SU-DHL-6 (cell line): ENCODE results near the gene LAD1.

Experiments
- H2AFZ ChIP-seq: fragments of 200-600 bp; sonication (generic); 2 replicates; pipeline ENCODE4 v1.6.1; 2014; ENCODE audit warnings: low read depth, mild to moderate bottlenecking, moderate library complexity, mixed read lengths, antibody characterized with exemption, low read length; ENCODE audit not compliant: severe bottlenecking
- H3F3A ChIP-seq: fragments of 200-600 bp; shearing (Covaris generic); 2 replicates; pipeline ENCODE4 v1.6.0; 2016; ENCODE audit warnings: antibody characterized with exemption, mild to moderate bottlenecking; ENCODE audit not compliant: insufficient read depth
- H3K27ac ChIP-seq: fragments of 200-600 bp; sonication (generic); 2 replicates; pipeline ENCODE4 v1.5.1; 2016; ENCODE audit warnings: low read depth, mild to moderate bottlenecking, low read length, moderate library complexity, mixed read lengths
- H3K27me3 ChIP-seq: fragments of 200-600 bp; sonication (generic), shearing (Covaris generic); 2 replicates; pipeline ENCODE4 v1.6.0; 2014; ENCODE audit warnings: mild to moderate bottlenecking, low read length
- H3K36me3 ChIP-seq: fragments of 200-600 bp; sonication (generic); 2 replicates; pipeline ENCODE4 v1.6.1; 2014; ENCODE audit warnings: mild to moderate bottlenecking, low read length, mixed read lengths
- H3K4me2 ChIP-seq: fragments of 300-600, 200-600 bp; shearing (Covaris generic), sonication (generic); 2 replicates; pipeline ENCODE4 v1.6.0; 2014; ENCODE audit warnings: low read length, low read depth, mild to moderate bottlenecking; ENCODE audit not compliant: poor library complexity, severe bottlenecking
- H3K4me3 ChIP-seq: fragments of 200-600 bp; sonication (generic); 2 replicates; pipeline ENCODE4 v1.5.1; 2014; ENCODE audit warnings: antibody characterized with exemption, low read length, mild to moderate bottlenecking, mixed read lengths; ENCODE audit not compliant: insufficient read depth, poor library complexity, severe bottlenecking
- H3K79me2 ChIP-seq: fragments of 200-600 bp; sonication (generic); 2 replicates; pipeline ENCODE4 v1.6.1; 2014; ENCODE audit warnings: mild to moderate bottlenecking, low read length, moderate library complexity; ENCODE audit not compliant: insufficient read depth
- H3K9ac ChIP-seq: fragments of 200-600 bp; sonication (generic); 2 replicates; pipeline ENCODE4 v1.7.0; 2014; ENCODE audit warnings: mild to moderate bottlenecking, low read length
- H3K9me2 ChIP-seq: fragments of 200-600 bp; sonication (generic); replicated peaks from 2 replicates; pipeline ENCODE4 v1.6.1; 2014; ENCODE audit warnings: low read length; ENCODE audit not compliant: insufficient read depth
- H3K9me3 ChIP-seq: fragments of 200-600 bp; sonication (generic); 2 replicates; pipeline ENCODE4 v1.6.1; 2014; ENCODE audit warnings: low read length, mixed read lengths; ENCODE audit not compliant: insufficient read depth
- H4K20me1 ChIP-seq: fragments of 200-600 bp; sonication (generic); 2 replicates; pipeline ENCODE4 v1.6.1; 2014; ENCODE audit warnings: low read depth, mild to moderate bottlenecking, antibody characterized with exemption, low read length, moderate library complexity, mixed read lengths
- CTCF ChIP-seq: fragments of 200-600 bp; sonication (generic); IDR thresholded peaks from one replicate; pipeline ENCODE4 v1.5.1; 2017; ENCODE audit warnings: antibody characterized with exemption, mild to moderate bottlenecking, low read length, moderate library complexity; ENCODE audit not compliant: insufficient read depth, poor library complexity, severe bottlenecking
- EZH2phosphoT487 ChIP-seq: fragments of 200-600 bp; sonication (generic), shearing (Covaris generic); conservative IDR thresholded peaks from 2 replicates; pipeline ENCODE4 v1.6.1; 2018; ENCODE audit warnings: mild to moderate bottlenecking, antibody characterized with exemption, low read length, moderate library complexity, mixed read lengths

LAD1 gene

GRCh38 chr1:201331166-201331565, 68.0 kb downstream of the LAD1 start:
- no peaks in the 10 kb centered on the region for H3K36me3 ChIP-seq
- no peaks in the 10 kb centered on the region for H3K79me2 ChIP-seq
- H2AFZ ChIP-seq = no peak overlapping the region
- no peak overlapping the region for H3K4me3 ChIP-seq
- H3K9me3 ChIP-seq = no peaks in the 10 kb centered on the region
- H3K27ac ChIP-seq = no peak overlapping the region
- H3K9me2 ChIP-seq = no peaks in the 10 kb centered on the region
- TF ChIP-seq CTCF = no peak
- no peak for TF ChIP-seq EZH2phosphoT487
- no peak overlapping the region for H3K9ac ChIP-seq
- H3K27me3 ChIP-seq = no peaks in the 10 kb centered on the region
- no peak overlapping the region for H3K4me2 ChIP-seq
- H3F3A ChIP-seq = no peaks in the 10 kb centered on the region
- no peaks in the 10 kb centered on the region for H4K20me1 ChIP-seq
